CD14-positive monocyte (primary cell): ENCODE results near the gene HCN2. TPM values are rescaled to one million over a fixed set of nuclear protein-coding genes. Genes with fewer than 3 reads are reported as not detected.
A peak's percentile ranks its signal among the peaks of the same experiment; 100 is the strongest.

Experiments
- DNase-seq, 3 donors: peaks; one replicate each; pipeline ENCODE4 v3.0.0-alpha.2; 2011 to 2022
- H2AFZ ChIP-seq: 2 replicates; pipeline ENCODE4 v1.6.0; 2012; ENCODE audit warnings: mild to moderate bottlenecking, low read depth, low read length, inconsistent platforms; ENCODE audit not compliant: insufficient read depth, poor library complexity, severe bottlenecking
- H3K27ac ChIP-seq, 2 donors: 1 replicate in 1 of 2; 2 replicates in 1 of 2; pipeline ENCODE4 v1.5.1; 2012 to 2013; ENCODE audit warnings: low read length in 2 of 2, control low read depth in 1 of 2, inconsistent platforms in 1 of 2, low read depth in 1 of 2, mild to moderate bottlenecking in 1 of 2
- H3K27me3 ChIP-seq, 2 donors: one replicate each; pipeline versions ENCODE4 v1.6.0 to v1.6.1; 2011 to 2013; ENCODE audit warnings: low read length in 2 of 2; ENCODE audit not compliant: control insufficient read depth in 2 of 2, insufficient read depth in 2 of 2
- H3K36me3 ChIP-seq, 2 donors: replicated peaks in 1 of 2; 1 replicate in 1 of 2; 2 replicates in 1 of 2; pipeline versions ENCODE4 v1.5.1 to v1.6.1; 2012 to 2013; ENCODE audit warnings: low read length in 2 of 2, control low read depth in 1 of 2, inconsistent platforms in 1 of 2, mild to moderate bottlenecking in 1 of 2; ENCODE audit not compliant: insufficient read depth in 2 of 2, control insufficient read depth in 1 of 2
- H3K4me1 ChIP-seq, 2 donors: 1 replicate in 1 of 2; 2 replicates in 1 of 2; pipeline versions ENCODE4 v1.5.1 to v1.6.1; 2012 to 2013; ENCODE audit warnings: low read length in 2 of 2, control low read depth in 1 of 2, inconsistent platforms in 1 of 2, mild to moderate bottlenecking in 1 of 2, moderate library complexity in 1 of 2; ENCODE audit not compliant: insufficient read depth in 2 of 2, control insufficient read depth in 1 of 2
- H3K4me2 ChIP-seq: replicated peaks from 2 replicates; pipeline ENCODE3; 2012; ENCODE audit warnings: low read length, moderate library complexity, mild to moderate bottlenecking; ENCODE audit not compliant: poor library complexity, severe bottlenecking; ENCODE audit errors: extremely low read depth
- H3K4me3 ChIP-seq, 3 experiments: fragments of 200-600 bp in 1 of 3; sonication (generic) in 1 of 3; replicated peaks in 1 of 3; 1 replicate in 2 of 3; 2 replicates in 1 of 3; pipeline ENCODE4 v1.5.1; 2011 to 2013; ENCODE audit warnings: low read length in 3 of 3, mild to moderate bottlenecking in 3 of 3, control low read depth in 2 of 3, low read depth in 2 of 3, inconsistent platforms in 1 of 3, moderate library complexity in 1 of 3
- H3K79me2 ChIP-seq: 2 replicates; pipeline ENCODE4 v1.6.0; 2012; ENCODE audit warnings: mild to moderate bottlenecking, control low read depth, inconsistent platforms, low read length, moderate library complexity; ENCODE audit not compliant: insufficient read depth
- H3K9ac ChIP-seq: 2 replicates; pipeline ENCODE4 v1.6.0; 2017; ENCODE audit warnings: low read length, mild to moderate bottlenecking; ENCODE audit not compliant: insufficient read depth, poor library complexity, severe bottlenecking
- H3K9me3 ChIP-seq, 2 donors: replicated peaks in 1 of 2; 1 replicate in 1 of 2; 2 replicates in 1 of 2; pipeline versions ENCODE4 v1.5.1 to v1.6.1; 2012 to 2013; ENCODE audit warnings: low read length in 2 of 2, control low read depth in 1 of 2; ENCODE audit not compliant: control insufficient read depth in 1 of 2, insufficient read depth in 1 of 2
- H4K20me1 ChIP-seq: 2 replicates; pipeline ENCODE4 v1.6.0; 2012; ENCODE audit warnings: mild to moderate bottlenecking, low read length, control low read depth, moderate library complexity; ENCODE audit not compliant: insufficient read depth
- H3K27ac Mint-ChIP-seq, 7 donors: one replicate each; pipeline ENCODE4 v1.8.0; 2020; ENCODE audit warnings: mild to moderate bottlenecking in 7 of 7, mixed read lengths in 7 of 7, moderate library complexity in 6 of 7, inconsistent platforms in 2 of 7
- H3K27me3 Mint-ChIP-seq, 3 donors: one replicate each; pipeline ENCODE4 v1.8.0; 2021 to 2022; ENCODE audit warnings: low read depth in 3 of 3, mild to moderate bottlenecking in 3 of 3, mixed read lengths in 3 of 3, moderate library complexity in 3 of 3, inconsistent platforms in 1 of 3
- H3K36me3 Mint-ChIP-seq, 2 donors: one replicate each; pipeline ENCODE4 v1.8.0; 2020; ENCODE audit warnings: mixed read lengths in 2 of 2, inconsistent platforms in 1 of 2, mild to moderate bottlenecking in 1 of 2
- H3K4me1 Mint-ChIP-seq: one replicate; pipeline ENCODE4 v1.8.0; 2020; ENCODE audit warnings: mild to moderate bottlenecking, mixed read lengths
- H3K4me3 Mint-ChIP-seq, 2 donors: one replicate each; pipeline ENCODE4 v1.8.0; 2020; ENCODE audit warnings: mild to moderate bottlenecking in 2 of 2, mixed read lengths in 2 of 2, moderate library complexity in 1 of 2
- H3K9me3 Mint-ChIP-seq, 7 donors: one replicate each; pipeline ENCODE4 v1.8.0; 2020 to 2022; ENCODE audit warnings: mixed read lengths in 7 of 7, mild to moderate bottlenecking in 6 of 7, moderate library complexity in 6 of 7, inconsistent platforms in 2 of 7
- CTCF ChIP-seq: fragments of 200-600 bp; IDR thresholded peaks from one replicate; pipeline ENCODE4 v1.8.0; 2022; ENCODE audit warnings: antibody characterized with exemption, mild to moderate bottlenecking
- WGBS: methylation state at CpG from one replicate; pipeline ENCODE4 v1.1.5; 2013; ENCODE audit warnings: missing lambda C conversion rate; ENCODE audit not compliant: insufficient coverage; 5-methylcytosine and 5-hydroxymethylcytosine counted together
- intact Hi-C, 2 donors: fragments of 100-400 bp; cut with micrococcal nuclease; formaldehyde crosslinking; loops; one replicate each; pipeline versions ENCODE4 v1.15.0 to v1.15.1; 2023
- polyA plus RNA-seq, 3 donors: library from polyadenylated mRNA; depleted of rRNA in 1 of 3; unstranded in 2 of 3; stranded (reverse) in 1 of 3; fragments of 300-500 nt in 2 of 3; fragments of >200 nt in 1 of 3; fragmentation: Illumina TruSeq in 2 of 3; gene quantifications; 1 replicate in 2 of 3; 2 replicates in 1 of 3; pipeline ENCODE4 v1.2.3, GENCODE V29; 2012 to 2021

Gene HCN2
- polyA plus RNA-seq, 3 donors, result 0.21 TPM; not detected in 2

GRCh38 chr19:639253-640160 is 49.8 kb downstream of the HCN2 start, which contains the start of gene FGF22:
Gene FGF22 (plus strand): TSS chr19:639879. CDS start chr19:639926, 47 bp downstream.
- no peak within 1 kb of the TSS for H3K27ac ChIP-seq
- Mint-ChIP-seq H3K27ac (peak within 1 kb of the TSS in 4 of 7 donors; percentile 19 to 80 (median 58)), H3K4me1 (peaks cover 6% of the 10 kb centered on the region), H3K36me3 (peaks cover 0 to 3% of the 10 kb centered on the region in 2 donors), H3K9me3 (peaks cover 0 to 9% (median 4%) of the 10 kb centered on the region in 7 donors), H3K27me3 (peaks cover 23 to 33% (median 27%) of the 10 kb centered on the region in 3 donors), H3K4me3 (peak within 1 kb of the TSS; percentile 70 to 92)
- peak within 1 kb of the TSS; percentile 74 for H3K4me2 ChIP-seq
- no peaks in the 10 kb centered on the region for H3K36me3 ChIP-seq
- peak; percentile 82 to 86 (median 84) for DNase-seq
- 7% methylated on average over 102 of the region's 109 CpGs for WGBS
- intact Hi-C loops, result loop anchor here (5.0 to 10.0 kb wide), 3 partner anchors 67 to 135 kb away; partner anchors contain the start of genes BSG (in 1 of the 2), CDC34 (in 1 of the 2) and TPGS1 (in 1 of the 2)
- H3K4me1 ChIP-seq, result peaks cover 7 to 17% of the 10 kb centered on the region in 2 donors
- H3K4me3 ChIP-seq, result peak within 1 kb of the TSS in 2 of 3 experiments; percentile 21 to 66
- H3K9ac ChIP-seq, result no peak within 1 kb of the TSS
- no peak for TF ChIP-seq CTCF
- peaks cover 4% of the 10 kb centered on the region for H4K20me1 ChIP-seq
- no peaks in the 10 kb centered on the region for H3K79me2 ChIP-seq
- peaks cover 0 to 18% of the 10 kb centered on the region in 2 donors for H3K27me3 ChIP-seq
- peak within 1 kb of the TSS; percentile 29 for H2AFZ ChIP-seq
- no peaks in the 10 kb centered on the region for H3K9me3 ChIP-seq

DNA sequence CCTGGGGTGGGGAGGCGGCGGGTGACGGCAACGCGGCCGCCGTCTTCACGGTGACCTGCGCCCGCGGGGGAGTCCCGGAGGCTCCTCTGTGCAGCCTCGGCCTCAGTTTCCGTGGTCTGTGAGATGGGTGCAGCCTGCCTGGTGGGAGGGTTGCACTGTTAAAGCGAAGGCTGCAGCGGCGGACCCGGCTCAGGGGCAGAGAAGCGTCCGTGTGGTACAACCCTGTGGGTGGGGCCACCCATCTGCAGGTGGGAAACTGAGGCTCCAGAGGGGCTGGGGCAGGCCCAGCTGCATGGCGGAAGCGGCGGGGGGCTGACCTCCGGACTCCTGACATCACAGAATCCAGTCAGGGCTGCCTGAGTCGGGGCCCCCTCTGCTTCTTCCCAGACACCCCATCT is 50.5 kb downstream of the HCN2 start:
- peaks cover 4 to 6% of the 10 kb centered on the region in 2 donors for H3K36me3 ChIP-seq

More for the DNA sequence above, 50.5 kb downstream of the HCN2 start:
- Histone ChIP-seq H3K4me2 (peak overlapping the region; percentile 74), H2AFZ (peak overlapping the region; percentile 29), H3K79me2 (no peaks in the 10 kb centered on the region), H3K4me1 (peaks cover 7 to 16% of the 10 kb centered on the region in 2 donors), H3K9ac (no peak overlapping the region), H3K9me3 (no peaks in the 10 kb centered on the region), H3K27me3 (peaks cover 0 to 18% of the 10 kb centered on the region in 2 donors), H4K20me1 (peaks cover 11% of the 10 kb centered on the region), H3K4me3 (no peak overlapping the region), H3K27ac (no peak overlapping the region)
- peaks cover 0 to 9% (median 4%) of the 10 kb centered on the region in 7 donors for H3K9me3 Mint-ChIP-seq
- no peak for TF ChIP-seq CTCF
- 54% methylated on average over 25 of the region's 25 CpGs for WGBS
- no peak for DNase-seq
- H3K27me3 Mint-ChIP-seq, result peaks cover 23 to 33% (median 27%) of the 10 kb centered on the region in 3 donors
- peaks cover 6% of the 10 kb centered on the region for H3K4me1 Mint-ChIP-seq
- H3K27ac Mint-ChIP-seq, result no peak overlapping the region
- H3K4me3 Mint-ChIP-seq, result peak overlapping the region in 1 of 2 donors; percentile 60
- intact Hi-C loops, result no loop called here
- H3K36me3 Mint-ChIP-seq, result peaks cover 3 to 6% of the 10 kb centered on the region in 2 donors
